A673 (cell line): ENCODE measurements around the gene GPT2. TPM values are rescaled to one million over a fixed set of nuclear protein-coding genes. Genes with fewer than 3 reads are reported as not detected.

ENCODE experiments used
- BruUV-seq: library from RNA; stranded (reverse); fragments of 400-500 nt; replicated peaks from 2 replicates; lab custom pipeline; 2021; lab: Mats Ljungman, UMichigan
- CTCF ChIA-PET: fragments of 300-600 bp; sonication (Branson Sonifier 250); formaldehyde crosslinking; loops from one replicate; lab custom pipeline; 2022; ENCODE audit warnings: antibody characterized with exemption; lab: Charles Lee
- POLR2A ChIA-PET: fragments of 300-600 bp; sonication (Branson Sonifier 250); formaldehyde crosslinking; loops from one replicate; lab custom pipeline; 2022; ENCODE audit warnings: antibody characterized with exemption; ENCODE audit not compliant: low non-redundant PET; lab: Charles Lee
- DNase-seq: peaks from one replicate; pipeline ENCODE4 v3.0.0-alpha.2; 2015; ENCODE audit warnings: low spot score
- H3K27ac ChIP-seq: fragments of 200-600 bp; sonication (generic); 2 replicates; pipeline ENCODE4 v1.5.1; 2016; ENCODE audit warnings: mixed run types, low read depth, mild to moderate bottlenecking, mixed read lengths, antibody characterized with exemption, low read length; ENCODE audit not compliant: poor library complexity, severe bottlenecking
- H3K27me3 ChIP-seq: fragments of 200-600 bp; sonication (generic); replicated peaks from 2 replicates; pipeline ENCODE4 v1.6.1; 2017; ENCODE audit warnings: mixed run types, low read depth, mild to moderate bottlenecking, mixed read lengths, antibody characterized with exemption, low read length; ENCODE audit not compliant: insufficient read depth, poor library complexity
- H3K36me3 ChIP-seq: fragments of 200-600 bp; sonication (generic); 2 replicates; pipeline ENCODE4 v1.6.1; 2016; ENCODE audit warnings: mixed run types, mild to moderate bottlenecking, mixed read lengths, antibody characterized with exemption, low read length; ENCODE audit not compliant: insufficient read depth, poor library complexity, severe bottlenecking
- H3K4me1 ChIP-seq: fragments of 200-600 bp; sonication (generic); 2 replicates; pipeline ENCODE4 v1.6.1; 2017; ENCODE audit warnings: mixed run types, mild to moderate bottlenecking, mixed read lengths, antibody characterized with exemption, low read length; ENCODE audit not compliant: insufficient read depth, poor library complexity, severe bottlenecking
- H3K4me3 ChIP-seq: fragments of 200-600 bp; sonication (generic); 2 replicates; pipeline ENCODE4 v1.5.1; 2016; ENCODE audit warnings: low read depth, mixed run types, mild to moderate bottlenecking, mixed read lengths, low read length; ENCODE audit not compliant: poor library complexity, severe bottlenecking
- H3K9me3 ChIP-seq: fragments of 200-600 bp; sonication (generic); 2 replicates; pipeline ENCODE4 v1.6.1; 2016; ENCODE audit warnings: mixed run types, low read depth, mild to moderate bottlenecking, mixed read lengths, antibody characterized with exemption, low read length; ENCODE audit not compliant: poor library complexity, severe bottlenecking
- EZH2 ChIP-seq: fragments of 200-600 bp; sonication (generic); IDR thresholded peaks from 2 replicates; pipeline ENCODE4 v1.6.1; 2017; ENCODE audit warnings: borderline replicate concordance, low read depth, mild to moderate bottlenecking, mixed read lengths, antibody characterized with exemption, low read length; ENCODE audit not compliant: poor library complexity, severe bottlenecking
- intact Hi-C: fragments of 100-400 bp; cut with micrococcal nuclease; formaldehyde crosslinking; loops from one replicate; pipeline ENCODE4 v1.10.0; 2022; ENCODE audit not compliant: unreplicated experiment
- total RNA-seq: library from RNA; stranded (reverse); gene quantifications from 2 replicates; pipeline ENCODE4 v1.2.3, GENCODE V29; 2021
- TF ChIP-seq, protein P1 (sequence below): fragments of 300-800, 200-600 bp; sonication (generic); conservative IDR thresholded peaks from 2 replicates; pipeline ENCODE4 v1.5.1; 2017; ENCODE audit warnings: low read depth, mild to moderate bottlenecking, antibody characterized with exemption, low read length, moderate library complexity, mixed read lengths

The GPT2 gene
- total RNA-seq, 1 experiment from 2014 or later, result 38.8 TPM

DNA sequence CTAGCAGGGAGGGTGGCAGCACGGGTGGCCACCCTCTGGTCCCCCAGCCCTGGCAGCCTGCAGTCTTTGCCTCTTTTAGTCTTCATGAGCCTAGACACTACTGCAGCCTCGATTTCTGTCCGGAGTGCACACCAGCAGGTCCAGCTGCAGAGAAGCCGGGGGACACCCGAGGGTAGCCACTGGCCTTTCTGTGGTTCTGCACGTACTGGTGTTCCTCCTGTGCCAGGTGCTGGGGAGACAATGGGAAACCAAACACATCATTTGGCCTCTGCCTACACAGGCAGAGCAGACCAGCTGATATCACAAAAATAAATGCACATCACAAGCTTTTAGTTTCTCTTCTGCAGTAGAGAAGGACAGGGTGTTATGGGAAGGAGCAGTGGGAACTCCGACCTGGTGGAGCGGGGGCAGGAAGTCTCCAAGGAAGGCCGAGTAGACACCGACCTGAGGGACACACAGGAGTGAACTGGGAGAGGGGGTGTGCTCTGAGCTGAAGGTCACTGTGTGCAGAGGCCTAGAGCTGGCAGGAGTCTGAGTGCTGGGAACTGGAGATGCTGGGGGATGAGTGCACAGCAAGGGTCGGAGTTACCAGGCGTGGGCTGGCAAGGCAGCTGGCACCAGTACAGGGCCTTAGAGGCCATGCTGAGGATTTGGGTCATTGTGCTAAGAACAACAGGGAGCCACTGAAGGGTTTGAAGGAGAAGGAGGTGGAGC is 23.1 kb downstream of the GPT2 start:
- POLR2A ChIA-PET, result no interaction called here
- TF ChIP-seq EZH2, result no peak
- TF ChIP-seq, protein P1, sequence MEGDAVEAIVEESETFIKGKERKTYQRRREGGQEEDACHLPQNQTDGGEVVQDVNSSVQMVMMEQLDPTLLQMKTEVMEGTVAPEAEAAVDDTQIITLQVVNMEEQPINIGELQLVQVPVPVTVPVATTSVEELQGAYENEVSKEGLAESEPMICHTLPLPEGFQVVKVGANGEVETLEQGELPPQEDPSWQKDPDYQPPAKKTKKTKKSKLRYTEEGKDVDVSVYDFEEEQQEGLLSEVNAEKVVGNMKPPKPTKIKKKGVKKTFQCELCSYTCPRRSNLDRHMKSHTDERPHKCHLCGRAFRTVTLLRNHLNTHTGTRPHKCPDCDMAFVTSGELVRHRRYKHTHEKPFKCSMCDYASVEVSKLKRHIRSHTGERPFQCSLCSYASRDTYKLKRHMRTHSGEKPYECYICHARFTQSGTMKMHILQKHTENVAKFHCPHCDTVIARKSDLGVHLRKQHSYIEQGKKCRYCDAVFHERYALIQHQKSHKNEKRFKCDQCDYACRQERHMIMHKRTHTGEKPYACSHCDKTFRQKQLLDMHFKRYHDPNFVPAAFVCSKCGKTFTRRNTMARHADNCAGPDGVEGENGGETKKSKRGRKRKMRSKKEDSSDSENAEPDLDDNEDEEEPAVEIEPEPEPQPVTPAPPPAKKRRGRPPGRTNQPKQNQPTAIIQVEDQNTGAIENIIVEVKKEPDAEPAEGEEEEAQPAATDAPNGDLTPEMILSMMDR, result no peak
- intact Hi-C loops, result no loop called here
- no peak overlapping the region for H3K27ac ChIP-seq
- H3K4me1 ChIP-seq, result no peaks in the 10 kb centered on the region
- no peaks in the 10 kb centered on the region for H3K9me3 ChIP-seq
- H3K36me3 ChIP-seq, result peaks cover 16% of the 10 kb centered on the region
- no peak overlapping the region for H3K4me3 ChIP-seq
- CTCF ChIA-PET, result interaction anchor here (0.9 kb wide), 1 partner anchor 53 kb away, joined by 4 read pairs; no protein-coding TSS in a partner anchor
- no peak for DNase-seq
- no TSS peak for BruUV-seq
- H3K27me3 ChIP-seq, result no peaks in the 10 kb centered on the region

DNA sequence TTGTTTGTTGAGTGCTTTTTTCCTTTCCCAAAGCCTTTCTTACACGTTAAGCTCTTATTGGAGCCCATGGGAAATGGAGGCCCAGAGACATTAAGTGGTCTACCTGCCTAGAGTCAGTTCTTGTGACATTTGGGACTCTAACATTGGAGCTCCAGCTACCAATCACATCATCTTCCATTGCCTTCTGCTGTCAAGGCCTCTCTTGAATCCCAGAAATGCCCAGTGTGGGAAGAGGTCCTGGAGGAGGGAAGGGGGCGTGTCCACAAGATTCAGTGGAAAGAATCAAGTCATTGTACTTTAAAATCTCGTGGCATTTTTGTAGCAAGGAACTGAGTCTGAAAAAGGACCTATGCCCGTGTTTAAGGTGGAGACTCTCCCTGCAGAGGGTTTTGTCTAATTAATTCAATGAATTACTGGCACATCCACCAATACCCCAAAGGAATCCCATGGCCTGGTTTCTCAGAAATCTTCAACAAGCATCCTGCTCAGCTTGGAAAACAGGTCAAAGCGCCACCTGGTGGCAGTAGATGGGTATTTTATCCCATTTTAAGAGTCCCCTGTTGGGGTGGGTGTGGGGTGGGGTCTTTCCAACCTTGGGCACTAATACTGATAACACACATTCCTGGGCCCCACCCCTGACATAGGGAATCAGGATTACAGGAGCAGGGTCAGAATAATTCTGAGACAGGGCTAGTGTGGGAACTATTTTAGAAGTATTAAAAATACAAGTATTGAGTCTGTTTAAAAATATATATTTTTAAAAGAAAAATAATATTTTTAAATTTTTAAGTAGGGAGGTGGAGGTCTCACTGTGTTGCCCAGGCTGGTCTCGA is 24.6 kb downstream of the GPT2 start:
- H3K27me3 ChIP-seq, result no peaks in the 10 kb centered on the region
- H3K27ac ChIP-seq, result no peak overlapping the region
- intact Hi-C loops, result loop anchor here (1.0 kb wide), 2 partner anchors 54 to 235 kb away; no protein-coding TSS in a partner anchor
- peaks cover 16% of the 10 kb centered on the region for H3K36me3 ChIP-seq
- no peaks in the 10 kb centered on the region for H3K4me1 ChIP-seq
- no TSS peak for BruUV-seq
- ChIA-PET POLR2A (no interaction called here), CTCF (interaction anchor here (0.5 to 2.3 kb wide), 11 partner anchors 8 to 136 kb away, joined by 3 to 41 read pairs (median 7); no protein-coding TSS in a partner anchor)
- TF ChIP-seq, protein P1, result peak; percentile 69
- TF ChIP-seq EZH2, result no peak
- H3K9me3 ChIP-seq, result no peaks in the 10 kb centered on the region
- DNase-seq, result peak; percentile 80
- no peak overlapping the region for H3K4me3 ChIP-seq

DNA sequence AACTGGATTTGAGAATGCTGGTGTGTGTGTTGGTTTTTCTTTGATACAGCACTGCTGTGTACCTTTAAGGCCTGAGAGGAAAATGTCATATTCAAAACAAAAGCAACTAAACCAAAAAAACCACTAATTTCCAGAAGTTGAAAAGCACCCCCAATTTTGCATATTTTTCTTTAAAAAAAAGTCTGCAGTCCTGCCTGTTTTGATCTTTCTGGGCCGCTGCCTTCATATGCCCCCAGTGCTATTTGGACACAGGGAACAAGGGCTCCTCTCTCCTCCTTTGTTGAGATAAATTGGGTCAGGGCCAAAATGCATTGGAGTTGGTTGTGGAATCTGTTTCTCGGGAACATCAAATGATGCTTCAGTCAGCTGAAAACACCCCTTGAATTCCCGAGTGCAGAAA is 26.9 kb downstream of the GPT2 start:
- BruUV-seq, result TSS peak; percentile 10

More for the DNA sequence above, 26.9 kb downstream of the GPT2 start:
- Histone ChIP-seq H3K9me3 (no peaks in the 10 kb centered on the region), H3K27ac (no peak overlapping the region), H3K4me3 (no peak overlapping the region), H3K27me3 (no peaks in the 10 kb centered on the region), H3K36me3 (peaks cover 16% of the 10 kb centered on the region), H3K4me1 (no peaks in the 10 kb centered on the region)
- intact Hi-C loops, result no loop called here
- CTCF ChIA-PET, result interaction anchor here (1.1 kb wide), 1 partner anchor 53 kb away, joined by 3 read pairs; no protein-coding TSS in a partner anchor
- TF ChIP-seq, protein P1, result no peak
- TF ChIP-seq EZH2, result no peak
- DNase-seq, result no peak
- POLR2A ChIA-PET, result interaction anchor here (0.6 kb wide), 1 partner anchor 9 kb away, joined by 3 read pairs; no protein-coding TSS in a partner anchor
